Endodermal cell (in vitro differentiated cells): ENCODE data around the gene BRD3. TPM values are rescaled to one million over a fixed set of nuclear protein-coding genes. Genes with fewer than 3 reads are reported as not detected.

Source experiments
- DNase-seq: peaks from one replicate; pipeline ENCODE4 v3.0.0-alpha.2; 2017
- H3K27ac ChIP-seq: 2 replicates; pipeline ENCODE4 v1.5.1; 2013; ENCODE audit warnings: mild to moderate bottlenecking, low read depth, low read length, moderate library complexity
- H3K27me3 ChIP-seq: 2 replicates; pipeline ENCODE4 v1.6.1; 2013; ENCODE audit warnings: mild to moderate bottlenecking, low read length, moderate library complexity; ENCODE audit not compliant: insufficient read depth, control insufficient read depth, poor library complexity, severe bottlenecking
- H3K36me3 ChIP-seq: 2 replicates; pipeline ENCODE4 v1.7.0; 2013; ENCODE audit warnings: mild to moderate bottlenecking, low read length, moderate library complexity; ENCODE audit not compliant: control insufficient read depth, insufficient read depth
- H3K4me1 ChIP-seq: one replicate; pipeline ENCODE4 v1.7.0; 2013; ENCODE audit warnings: low read length; ENCODE audit not compliant: control insufficient read depth, insufficient read depth
- H3K4me3 ChIP-seq: 2 replicates; pipeline ENCODE4 v1.5.1; 2013; ENCODE audit warnings: mild to moderate bottlenecking, low read length, moderate library complexity
- H3K9ac ChIP-seq: 2 replicates; pipeline ENCODE4 v1.6.1; 2013; ENCODE audit warnings: mild to moderate bottlenecking, low read length, moderate library complexity; ENCODE audit not compliant: poor library complexity, severe bottlenecking; ENCODE audit errors: extremely low read depth
- H3K9me3 ChIP-seq: 2 replicates; pipeline ENCODE4 v1.6.1; 2013; ENCODE audit warnings: mild to moderate bottlenecking, low read length, moderate library complexity; ENCODE audit not compliant: control insufficient read depth
- H3K27ac Mint-ChIP-seq: 2 replicates; pipeline ENCODE4 v1.8.0; 2020; ENCODE audit warnings: mixed read lengths
- H3K27me3 Mint-ChIP-seq: 2 replicates; pipeline ENCODE4 v1.8.0; 2021; ENCODE audit warnings: mild to moderate bottlenecking, mixed read lengths; ENCODE audit not compliant: insufficient read depth
- H3K36me3 Mint-ChIP-seq: 2 replicates; pipeline ENCODE4 v1.8.0; 2020; ENCODE audit warnings: low read depth, mixed read lengths
- H3K4me1 Mint-ChIP-seq: 2 replicates; pipeline ENCODE4 v1.8.0; 2020; ENCODE audit warnings: mixed read lengths
- H3K4me3 Mint-ChIP-seq: 2 replicates; pipeline ENCODE4 v1.8.0; 2020; ENCODE audit warnings: mild to moderate bottlenecking, moderate library complexity, mixed read lengths
- H3K9me3 Mint-ChIP-seq: 2 replicates; pipeline ENCODE4 v1.8.0; 2020; ENCODE audit warnings: mild to moderate bottlenecking, mixed read lengths
- WGBS, 2 experiments: methylation state at CpG; one replicate each; pipeline versions ENCODE4 v1.1.5 to v1.1.7; 2013; ENCODE audit warnings: missing lambda C conversion rate in 2 of 2, mixed read lengths in 1 of 2; ENCODE audit not compliant: insufficient coverage in 1 of 2, insufficient read length in 1 of 2; 5-methylcytosine and 5-hydroxymethylcytosine counted together
- total RNA-seq, 2 donors: library from RNA; stranded (reverse); fragmentation: NEBNext Ultra II Directional in 1 of 2; extraction: Animal tissue kit (Norgen Biotek cat#: 25700) in 1 of 2; gene quantifications; 2 replicates in 1 of 2; 3 replicates in 1 of 2; pipeline ENCODE4 v1.2.1, GENCODE V29; 2021
- TF ChIP-seq, protein P1 (sequence below): fragments of 200-600 bp; sonication (generic); conservative IDR thresholded peaks from 2 replicates; pipeline ENCODE4 v1.5.0; 2021; ENCODE audit warnings: antibody characterized with exemption, mild to moderate bottlenecking

Gene BRD3
- total RNA-seq, 2 donors from 2014 or later = 92.3 to 103 TPM

GRCh38 chr9:134024828-134025605 is 42.8 kb downstream of the BRD3 start, which contains the start of gene BRD3OS:
BRD3OS (plus strand) TSS chr9:134025481; CDS start chr9:134026748, 1,267 bp downstream.
- Histone ChIP-seq H3K36me3 (peaks cover 7% of the 10 kb centered on the region), H3K4me1 (no peaks in the 10 kb centered on the region), H3K9ac (peak within 1 kb of the TSS; percentile 55), H3K27ac (peak within 1 kb of the TSS; percentile 73), H3K4me3 (peak within 1 kb of the TSS; percentile 86), H3K9me3 (no peaks in the 10 kb centered on the region), H3K27me3 (no peaks in the 10 kb centered on the region)
- H3K27me3 Mint-ChIP-seq = no peaks in the 10 kb centered on the region
- WGBS, 2 experiments = 2 to 14% methylated on average over 5 to 43 of the region's 43 CpGs
- H3K4me1 Mint-ChIP-seq = peaks cover 2% of the 10 kb centered on the region
- H3K4me3 Mint-ChIP-seq = peak within 1 kb of the TSS; percentile 67
- peaks cover 10% of the 10 kb centered on the region for H3K36me3 Mint-ChIP-seq
- H3K9me3 Mint-ChIP-seq = no peaks in the 10 kb centered on the region
- H3K27ac Mint-ChIP-seq = no peak within 1 kb of the TSS
- TF ChIP-seq, protein P1, sequence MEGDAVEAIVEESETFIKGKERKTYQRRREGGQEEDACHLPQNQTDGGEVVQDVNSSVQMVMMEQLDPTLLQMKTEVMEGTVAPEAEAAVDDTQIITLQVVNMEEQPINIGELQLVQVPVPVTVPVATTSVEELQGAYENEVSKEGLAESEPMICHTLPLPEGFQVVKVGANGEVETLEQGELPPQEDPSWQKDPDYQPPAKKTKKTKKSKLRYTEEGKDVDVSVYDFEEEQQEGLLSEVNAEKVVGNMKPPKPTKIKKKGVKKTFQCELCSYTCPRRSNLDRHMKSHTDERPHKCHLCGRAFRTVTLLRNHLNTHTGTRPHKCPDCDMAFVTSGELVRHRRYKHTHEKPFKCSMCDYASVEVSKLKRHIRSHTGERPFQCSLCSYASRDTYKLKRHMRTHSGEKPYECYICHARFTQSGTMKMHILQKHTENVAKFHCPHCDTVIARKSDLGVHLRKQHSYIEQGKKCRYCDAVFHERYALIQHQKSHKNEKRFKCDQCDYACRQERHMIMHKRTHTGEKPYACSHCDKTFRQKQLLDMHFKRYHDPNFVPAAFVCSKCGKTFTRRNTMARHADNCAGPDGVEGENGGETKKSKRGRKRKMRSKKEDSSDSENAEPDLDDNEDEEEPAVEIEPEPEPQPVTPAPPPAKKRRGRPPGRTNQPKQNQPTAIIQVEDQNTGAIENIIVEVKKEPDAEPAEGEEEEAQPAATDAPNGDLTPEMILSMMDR = no peak
- peak; percentile 100 for DNase-seq

DNA sequence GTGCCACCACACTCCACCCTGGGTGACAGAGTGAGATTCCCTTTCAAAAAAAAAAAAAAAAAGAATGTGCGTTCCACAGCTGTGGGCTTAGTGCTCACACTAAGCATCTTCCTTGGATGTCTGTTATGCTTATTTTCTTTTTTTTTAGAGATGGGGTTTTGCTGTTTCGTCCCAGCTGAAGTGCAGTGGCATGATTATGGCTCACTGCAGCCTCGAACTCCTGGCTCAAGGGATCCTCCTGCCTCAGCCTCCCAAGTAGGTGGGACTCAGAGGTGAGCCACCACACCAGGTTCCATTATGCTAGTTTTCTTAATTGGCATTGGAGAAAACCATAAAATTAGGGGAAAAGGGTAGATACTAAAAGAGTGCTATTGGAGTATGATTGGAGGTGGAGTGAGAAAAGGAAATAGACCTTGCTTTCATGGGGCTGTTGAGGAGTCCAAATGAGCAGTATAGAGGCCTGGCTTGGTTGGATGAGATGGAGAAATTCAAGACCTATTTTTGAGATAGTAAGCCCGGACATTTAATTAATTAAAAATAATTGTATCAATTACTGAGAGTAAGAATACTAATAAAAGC is 43.5 kb downstream of the BRD3 start:
- no peak overlapping the region for H3K4me3 ChIP-seq
- no peaks in the 10 kb centered on the region for H3K9me3 Mint-ChIP-seq
- H3K4me1 ChIP-seq = no peaks in the 10 kb centered on the region
- peak overlapping the region; percentile 67 for H3K4me3 Mint-ChIP-seq
- H3K27me3 ChIP-seq = no peaks in the 10 kb centered on the region
- no peak overlapping the region for H3K27ac ChIP-seq
- no peak overlapping the region for H3K27ac Mint-ChIP-seq
- peaks cover 9% of the 10 kb centered on the region for H3K36me3 Mint-ChIP-seq
- no peaks in the 10 kb centered on the region for H3K27me3 Mint-ChIP-seq
- no peak for DNase-seq
- TF ChIP-seq, protein P1 = no peak
- H3K9ac ChIP-seq = no peak overlapping the region
- H3K4me1 Mint-ChIP-seq = peaks cover 2% of the 10 kb centered on the region
- 99 to 100% methylated on average over 1 to 3 of the region's 4 CpGs for WGBS, 2 experiments
- peaks cover 7% of the 10 kb centered on the region for H3K36me3 ChIP-seq
- no peaks in the 10 kb centered on the region for H3K9me3 ChIP-seq

DNA sequence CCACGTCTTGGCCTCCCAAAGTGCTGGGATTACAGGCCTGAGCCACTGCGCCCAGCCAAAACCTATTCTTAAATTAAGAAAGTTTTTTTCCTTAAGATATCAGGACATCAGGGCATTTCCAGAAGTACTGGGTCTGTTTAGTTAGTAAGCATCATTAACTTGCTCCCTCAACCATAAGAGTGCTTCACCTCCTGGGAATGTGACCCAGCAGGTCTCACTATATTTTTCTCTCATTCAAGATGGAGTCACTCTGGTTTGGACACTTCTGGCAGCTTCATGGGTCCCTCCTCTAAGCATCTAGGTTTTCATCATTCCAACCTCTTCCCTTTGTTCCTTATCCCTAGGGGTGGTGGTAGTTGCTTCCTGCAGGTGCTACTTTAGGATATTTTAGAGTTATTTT is 52.9 kb downstream of the BRD3 start:
- Histone ChIP-seq H3K27ac (no peak overlapping the region), H3K4me3 (no peak overlapping the region), H3K9me3 (peaks cover 34% of the 10 kb centered on the region), H3K27me3 (no peaks in the 10 kb centered on the region), H3K9ac (no peak overlapping the region), H3K36me3 (no peaks in the 10 kb centered on the region), H3K4me1 (no peaks in the 10 kb centered on the region)
- Mint-ChIP-seq H3K9me3 (peaks cover 56% of the 10 kb centered on the region), H3K4me3 (no peak overlapping the region), H3K4me1 (no peaks in the 10 kb centered on the region), H3K27ac (no peak overlapping the region), H3K27me3 (no peaks in the 10 kb centered on the region), H3K36me3 (peaks cover 6% of the 10 kb centered on the region)
- TF ChIP-seq, protein P1 = no peak
- 68 to 80% methylated on average over 2 of the region's 2 CpGs for WGBS, 2 experiments
- DNase-seq = no peak
